Caco-2 (cell line): ENCODE measurements around the gene DOCK10. TPM values are rescaled to one million over a fixed set of nuclear protein-coding genes. Genes with fewer than 3 reads are reported as not detected.

Source experiments
- BruUV-seq: library from RNA; stranded (reverse); fragments of 400-500 nt; replicated peaks from 2 replicates; lab custom pipeline; 2021; lab: Mats Ljungman, UMichigan
- CTCF ChIA-PET: fragments of 300-600 bp; sonication (Branson Sonifier 250); formaldehyde crosslinking; loops from one replicate; lab custom pipeline; 2022; ENCODE audit warnings: antibody characterized with exemption; lab: Charles Lee
- POLR2A ChIA-PET: fragments of 300-600 bp; sonication (Branson Sonifier 250); formaldehyde crosslinking; loops from one replicate; lab custom pipeline; 2022; ENCODE audit warnings: antibody characterized with exemption; lab: Charles Lee
- DNase-seq, 2 experiments: peaks; one replicate each; pipeline versions ENCODE4 v3.0.0 to v3.0.0-alpha.2; 2020 to 2022
- H3K27me3 ChIP-seq: replicated peaks from 2 replicates; pipeline ENCODE4 v1.6.0; 2011; ENCODE audit warnings: low read length; ENCODE audit not compliant: control insufficient read depth, insufficient read depth
- H3K36me3 ChIP-seq: 2 replicates; pipeline ENCODE4 v1.5.1; 2011; ENCODE audit warnings: low read length; ENCODE audit not compliant: control insufficient read depth, insufficient read depth
- H3K4me1 ChIP-seq: fragments of 250-450 bp; sonication (Bioruptor Pico); 2 replicates; pipeline ENCODE4 v1.5.1; 2020; ENCODE audit warnings: mild to moderate bottlenecking
- H3K4me3 ChIP-seq: 2 replicates; pipeline ENCODE4 v1.5.1; 2011; ENCODE audit warnings: low read depth, mild to moderate bottlenecking, control low read depth, low read length
- H3K9me3 ChIP-seq: fragments of 250-450 bp; sonication (Bioruptor Pico); 2 replicates; pipeline ENCODE4 v1.5.1; 2020; ENCODE audit warnings: mild to moderate bottlenecking, moderate library complexity
- H3K27ac Mint-ChIP-seq: one replicate; pipeline ENCODE4 v1.8.0; 2022; ENCODE audit warnings: mixed read lengths; ENCODE audit not compliant: unreplicated experiment
- H3K27me3 Mint-ChIP-seq: one replicate; pipeline ENCODE4 v1.8.0; 2022; ENCODE audit warnings: mixed read lengths; ENCODE audit not compliant: insufficient read depth, unreplicated experiment
- H3K36me3 Mint-ChIP-seq: one replicate; pipeline ENCODE4 v1.8.0; 2022; ENCODE audit warnings: mild to moderate bottlenecking, mixed read lengths; ENCODE audit not compliant: insufficient read depth, unreplicated experiment
- H3K4me1 Mint-ChIP-seq: one replicate; pipeline ENCODE4 v1.8.0; 2022; ENCODE audit warnings: low read depth, mixed read lengths; ENCODE audit not compliant: unreplicated experiment
- H3K4me3 Mint-ChIP-seq: one replicate; pipeline ENCODE4 v1.8.0; 2022; ENCODE audit warnings: mild to moderate bottlenecking, moderate library complexity, mixed read lengths; ENCODE audit not compliant: unreplicated experiment
- H3K9me3 Mint-ChIP-seq: one replicate; pipeline ENCODE4 v1.8.0; 2022; ENCODE audit warnings: mixed read lengths; ENCODE audit not compliant: unreplicated experiment
- CTCF ChIP-seq, 2 experiments: fragments of 200-600 bp in 1 of 2; IDR thresholded peaks; 1 replicate in 1 of 2; 2 replicates in 1 of 2; pipeline versions ENCODE4 v1.5.1 to v1.8.0; 2011 to 2022; ENCODE audit warnings: antibody characterized with exemption in 1 of 2, control low read depth in 1 of 2, inconsistent platforms in 1 of 2, low read depth in 1 of 2, low read length in 1 of 2, mild to moderate bottlenecking in 1 of 2, moderate library complexity in 1 of 2; ENCODE audit not compliant: insufficient read depth in 1 of 2, severe bottlenecking in 1 of 2, unreplicated experiment in 1 of 2
- intact Hi-C: fragments of 100-400 bp; cut with micrococcal nuclease; formaldehyde crosslinking; loops from one replicate; pipeline ENCODE4 v1.10.0; 2022; ENCODE audit not compliant: unreplicated experiment
- total RNA-seq: library from RNA; stranded (reverse); gene quantifications from 2 replicates; pipeline ENCODE4 v1.2.3, GENCODE V29; 2022

Gene DOCK10
- total RNA-seq, 1 experiment from 2014 or later: not detected

- Mint-ChIP-seq H3K27ac (no peak overlapping the region), H3K27me3 (peaks cover 5% of the 10 kb centered on the region), H3K4me1 (no peaks in the 10 kb centered on the region), H3K36me3 (no peaks in the 10 kb centered on the region), H3K4me3 (no peak overlapping the region), H3K9me3 (no peaks in the 10 kb centered on the region)
- no peaks in the 10 kb centered on the region for H3K4me1 ChIP-seq
- TF ChIP-seq CTCF (IDR thresholded peaks at IDR 0.05; ENCODE audit: insufficient read depth in 1 of 2, low read depth in 1 of 2, low read length in 1 of 2, severe bottlenecking in 1 of 2, unreplicated experiment in 1 of 2): no peak
- CTCF ChIA-PET: no interaction called here
- POLR2A ChIA-PET: no interaction called here
- intact Hi-C loops: no loop called here
- H3K4me3 ChIP-seq: no peak overlapping the region
- no peaks in the 10 kb centered on the region for H3K36me3 ChIP-seq
- no peak for DNase-seq
- H3K27me3 ChIP-seq: no peaks in the 10 kb centered on the region
- H3K9me3 ChIP-seq: no peaks in the 10 kb centered on the region
- BruUV-seq: no TSS peak
Observed at GRCh38 chr2:224885836-224886547, 156.3 kb downstream of the DOCK10 start.

DNA sequence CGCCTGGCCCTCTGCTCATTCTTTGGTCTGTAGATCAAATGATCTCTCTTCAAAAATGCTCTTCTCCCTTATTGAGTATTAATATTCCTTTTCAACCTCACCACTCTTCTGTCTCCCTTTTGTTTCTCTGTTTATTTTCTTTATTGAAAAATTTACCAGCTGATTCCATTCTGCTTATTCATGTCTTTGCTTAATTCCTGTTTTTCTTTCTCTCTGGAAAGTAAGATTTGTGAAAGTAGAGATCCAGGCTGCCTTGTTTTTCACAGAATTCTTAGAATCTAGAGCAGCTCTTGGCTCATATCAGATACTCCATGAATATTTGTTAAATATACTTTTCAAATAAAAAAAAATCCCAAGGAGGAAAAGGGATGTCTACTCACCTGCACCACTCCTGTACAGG is 157.0 kb downstream of the DOCK10 start:
- Mint-ChIP-seq H3K27me3 (peaks cover 3% of the 10 kb centered on the region), H3K27ac (no peak overlapping the region), H3K4me1 (no peaks in the 10 kb centered on the region), H3K4me3 (no peak overlapping the region), H3K9me3 (no peaks in the 10 kb centered on the region), H3K36me3 (no peaks in the 10 kb centered on the region)
- ChIA-PET CTCF (no interaction called here), POLR2A (no interaction called here)
- intact Hi-C loops: no loop called here
- TF ChIP-seq CTCF (IDR thresholded peaks at IDR 0.05; ENCODE audit: insufficient read depth in 1 of 2, low read depth in 1 of 2, low read length in 1 of 2, severe bottlenecking in 1 of 2, unreplicated experiment in 1 of 2): no peak
- H3K4me3 ChIP-seq: no peak overlapping the region
- H3K4me1 ChIP-seq: no peaks in the 10 kb centered on the region
- H3K27me3 ChIP-seq: no peaks in the 10 kb centered on the region
- H3K9me3 ChIP-seq: no peaks in the 10 kb centered on the region
- no TSS peak for BruUV-seq
- DNase-seq: no peak
- H3K36me3 ChIP-seq: no peaks in the 10 kb centered on the region

DNA sequence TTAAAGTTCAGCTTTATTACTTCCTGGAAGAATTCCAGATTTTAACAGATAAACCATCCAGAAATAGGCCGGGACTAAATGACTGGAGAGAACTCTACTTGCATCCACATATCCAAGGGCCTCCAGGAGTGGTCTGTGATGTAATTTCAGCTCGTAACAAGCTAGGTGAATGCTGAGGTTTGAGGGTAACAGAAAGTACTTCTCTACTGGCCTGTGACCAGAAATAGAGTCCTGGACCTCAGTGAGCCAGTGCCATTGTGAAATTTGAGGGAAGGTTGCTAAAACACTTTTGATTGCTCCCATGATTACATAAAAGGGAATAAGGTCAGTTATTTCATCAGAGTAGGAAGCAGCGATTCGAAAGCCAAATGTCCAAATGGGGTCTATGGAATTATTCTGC is 158.1 kb downstream of the DOCK10 start:
- no peak overlapping the region for H3K4me3 Mint-ChIP-seq
- Histone ChIP-seq H3K36me3 (no peaks in the 10 kb centered on the region), H3K27me3 (no peaks in the 10 kb centered on the region), H3K9me3 (no peaks in the 10 kb centered on the region), H3K4me1 (no peaks in the 10 kb centered on the region), H3K4me3 (no peak overlapping the region)
- CTCF ChIA-PET: no interaction called here
- BruUV-seq: no TSS peak
- no peak for TF ChIP-seq CTCF (IDR thresholded peaks at IDR 0.05; ENCODE audit: insufficient read depth in 1 of 2, low read depth in 1 of 2, low read length in 1 of 2, severe bottlenecking in 1 of 2, unreplicated experiment in 1 of 2)
- H3K36me3 Mint-ChIP-seq: no peaks in the 10 kb centered on the region
- no peaks in the 10 kb centered on the region for H3K4me1 Mint-ChIP-seq
- DNase-seq: no peak
- no peak overlapping the region for H3K27ac Mint-ChIP-seq
- H3K9me3 Mint-ChIP-seq: no peaks in the 10 kb centered on the region
- POLR2A ChIA-PET: no interaction called here
- intact Hi-C loops: no loop called here
- H3K27me3 Mint-ChIP-seq: peaks cover 3% of the 10 kb centered on the region
